OCI-LY1 (cell line): ENCODE data around the gene AMBRA1.

ENCODE experiments used
- H2AFZ ChIP-seq: fragments of 200-600 bp; sonication (generic), shearing (Covaris generic); 2 replicates; pipeline ENCODE4 v1.6.0; 2014; ENCODE audit warnings: antibody characterized with exemption, mild to moderate bottlenecking, low read length
- H3F3A ChIP-seq: fragments of 200-600 bp; sonication (generic), shearing (Covaris generic); 2 replicates; pipeline ENCODE4 v1.6.0; 2014; ENCODE audit warnings: mild to moderate bottlenecking, antibody characterized with exemption, low read length, moderate library complexity; ENCODE audit not compliant: insufficient read depth
- H3K27ac ChIP-seq: fragments of 200-600 bp; sonication (generic); 2 replicates; pipeline ENCODE4 v1.5.1; 2014; ENCODE audit warnings: low read length, mixed run types, mild to moderate bottlenecking, low read depth; ENCODE audit not compliant: poor library complexity, severe bottlenecking
- H3K27me3 ChIP-seq: fragments of 200-600 bp; sonication (generic); 2 replicates; pipeline ENCODE4 v1.6.0; 2014; ENCODE audit warnings: antibody characterized with exemption, mild to moderate bottlenecking, low read length, moderate library complexity; ENCODE audit not compliant: insufficient read depth
- H3K36me3 ChIP-seq: fragments of 200-600 bp; sonication (generic); 2 replicates; pipeline ENCODE4 v1.6.1; 2014; ENCODE audit warnings: mild to moderate bottlenecking, antibody characterized with exemption, low read length, moderate library complexity, mixed read lengths; ENCODE audit not compliant: insufficient read depth
- H3K4me1 ChIP-seq: fragments of 200-600 bp; sonication (generic); 2 replicates; pipeline ENCODE4 v1.5.1; 2014; ENCODE audit warnings: mild to moderate bottlenecking, low read length, moderate library complexity; ENCODE audit not compliant: insufficient read depth, severe bottlenecking
- H3K4me2 ChIP-seq: fragments of 200-600 bp; sonication (generic), shearing (Covaris generic); 2 replicates; pipeline ENCODE4 v1.6.1; 2014; ENCODE audit warnings: low read length
- H3K4me3 ChIP-seq: fragments of 200-600 bp; sonication (generic); 2 replicates; pipeline ENCODE4 v1.5.1; 2014; ENCODE audit warnings: low read length, low read depth, mild to moderate bottlenecking, mixed read lengths; ENCODE audit not compliant: poor library complexity, severe bottlenecking
- H3K79me2 ChIP-seq: fragments of 200-600 bp; shearing (Covaris generic); 2 replicates; pipeline ENCODE4 v1.6.1; 2016; ENCODE audit warnings: mixed run types, low read length, mixed read lengths; ENCODE audit not compliant: insufficient read depth
- H3K9ac ChIP-seq: fragments of 200-600 bp; sonication (generic), shearing (Covaris generic); 2 replicates; pipeline ENCODE4 v1.6.1; 2014; ENCODE audit warnings: mild to moderate bottlenecking, low read length, mixed read lengths
- H3K9me2 ChIP-seq: fragments of 200-600 bp; sonication (generic), shearing (Covaris generic); 2 replicates; pipeline ENCODE4 v1.6.1; 2014; ENCODE audit warnings: low read depth, mild to moderate bottlenecking, low read length, mixed read lengths
- H3K9me3 ChIP-seq: fragments of 200-600 bp; shearing (Covaris generic); 2 replicates; pipeline ENCODE4 v1.6.1; 2014; ENCODE audit warnings: low read length, mixed read lengths
- H4K20me1 ChIP-seq: fragments of 200-600 bp; sonication (generic), shearing (Covaris generic); 2 replicates; pipeline ENCODE4 v1.6.0; 2016; ENCODE audit warnings: mild to moderate bottlenecking, low read length; ENCODE audit not compliant: insufficient read depth
- EZH2 ChIP-seq: fragments of 200-600 bp; sonication (generic), shearing (Covaris generic); IDR thresholded peaks from 2 replicates; pipeline ENCODE4 v1.8.0; 2017; ENCODE audit warnings: borderline replicate concordance, mixed run types, mild to moderate bottlenecking, antibody characterized with exemption, low read length, moderate library complexity, mixed read lengths
- TF ChIP-seq, protein P1 (sequence below): fragments of 200-600 bp; sonication (generic), shearing (Covaris generic); IDR thresholded peaks from 2 replicates; pipeline ENCODE4 v1.5.1; 2017; ENCODE audit warnings: mild to moderate bottlenecking, antibody characterized with exemption, low read length, moderate library complexity, mixed read lengths

Gene AMBRA1

GRCh38 chr11:46421257-46421880 lies 172.5 kb downstream of the AMBRA1 start:
- no peak overlapping the region for H3K4me2 ChIP-seq
- no peak overlapping the region for H3K4me3 ChIP-seq
- H3K27ac ChIP-seq: no peak overlapping the region
- H3K36me3 ChIP-seq: peaks cover 27% of the 10 kb centered on the region; the same call in 1 of the 2 replicates
- no peak for TF ChIP-seq EZH2
- TF ChIP-seq, protein P1, sequence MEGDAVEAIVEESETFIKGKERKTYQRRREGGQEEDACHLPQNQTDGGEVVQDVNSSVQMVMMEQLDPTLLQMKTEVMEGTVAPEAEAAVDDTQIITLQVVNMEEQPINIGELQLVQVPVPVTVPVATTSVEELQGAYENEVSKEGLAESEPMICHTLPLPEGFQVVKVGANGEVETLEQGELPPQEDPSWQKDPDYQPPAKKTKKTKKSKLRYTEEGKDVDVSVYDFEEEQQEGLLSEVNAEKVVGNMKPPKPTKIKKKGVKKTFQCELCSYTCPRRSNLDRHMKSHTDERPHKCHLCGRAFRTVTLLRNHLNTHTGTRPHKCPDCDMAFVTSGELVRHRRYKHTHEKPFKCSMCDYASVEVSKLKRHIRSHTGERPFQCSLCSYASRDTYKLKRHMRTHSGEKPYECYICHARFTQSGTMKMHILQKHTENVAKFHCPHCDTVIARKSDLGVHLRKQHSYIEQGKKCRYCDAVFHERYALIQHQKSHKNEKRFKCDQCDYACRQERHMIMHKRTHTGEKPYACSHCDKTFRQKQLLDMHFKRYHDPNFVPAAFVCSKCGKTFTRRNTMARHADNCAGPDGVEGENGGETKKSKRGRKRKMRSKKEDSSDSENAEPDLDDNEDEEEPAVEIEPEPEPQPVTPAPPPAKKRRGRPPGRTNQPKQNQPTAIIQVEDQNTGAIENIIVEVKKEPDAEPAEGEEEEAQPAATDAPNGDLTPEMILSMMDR: no peak
- H3K9me3 ChIP-seq: no peaks in the 10 kb centered on the region
- no peaks in the 10 kb centered on the region for H4K20me1 ChIP-seq
- no peak overlapping the region for H2AFZ ChIP-seq
- H3K9me2 ChIP-seq: no peaks in the 10 kb centered on the region
- H3K79me2 ChIP-seq: no peaks in the 10 kb centered on the region
- no peaks in the 10 kb centered on the region for H3K4me1 ChIP-seq
- no peaks in the 10 kb centered on the region for H3K27me3 ChIP-seq
- H3K9ac ChIP-seq: no peak overlapping the region
- no peaks in the 10 kb centered on the region for H3F3A ChIP-seq

DNA sequence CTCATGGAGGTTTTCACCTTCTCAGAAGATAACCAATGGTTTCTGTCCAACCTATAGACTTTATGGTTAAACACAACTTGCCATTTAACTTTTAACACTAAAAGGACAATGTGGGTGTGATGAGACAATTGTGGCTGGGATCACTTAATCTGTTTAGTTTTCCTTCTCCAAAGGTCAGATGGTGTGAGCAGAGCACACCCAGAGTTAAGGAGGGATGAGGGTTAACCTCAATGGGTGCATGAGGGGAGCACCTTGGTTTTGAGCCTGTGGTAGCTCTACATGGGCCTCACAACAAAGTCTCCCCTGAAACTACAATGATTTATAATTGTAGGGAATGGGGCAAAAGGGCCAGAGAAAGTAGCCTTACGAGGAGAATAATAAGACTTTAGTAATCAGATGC lies 173.3 kb downstream of the AMBRA1 start:
- Histone ChIP-seq H3K27ac (no peak overlapping the region), H3K4me3 (no peak overlapping the region), H3F3A (no peaks in the 10 kb centered on the region), H3K79me2 (no peaks in the 10 kb centered on the region), H3K9me2 (no peaks in the 10 kb centered on the region), H4K20me1 (no peaks in the 10 kb centered on the region), H3K9ac (no peak overlapping the region), H3K4me1 (no peaks in the 10 kb centered on the region), H3K36me3 (peaks cover 36% of the 10 kb centered on the region; the same call in 1 of the 2 replicates), H2AFZ (no peak overlapping the region), H3K27me3 (no peaks in the 10 kb centered on the region), H3K4me2 (no peak overlapping the region), H3K9me3 (no peaks in the 10 kb centered on the region)
- TF ChIP-seq EZH2: no peak
- TF ChIP-seq, protein P1: no peak

- H4K20me1 ChIP-seq: no peaks in the 10 kb centered on the region
- H3F3A ChIP-seq: no peaks in the 10 kb centered on the region
- no peaks in the 10 kb centered on the region for H3K27me3 ChIP-seq
- no peak overlapping the region for H3K9ac ChIP-seq
- H3K9me3 ChIP-seq: no peaks in the 10 kb centered on the region
- no peak overlapping the region for H3K4me2 ChIP-seq
- H3K79me2 ChIP-seq: no peaks in the 10 kb centered on the region
- peaks cover 38% of the 10 kb centered on the region; the same call in 1 of the 2 replicates for H3K36me3 ChIP-seq
- no peaks in the 10 kb centered on the region for H3K4me1 ChIP-seq
- TF ChIP-seq, protein P1: no peak
- no peak overlapping the region for H2AFZ ChIP-seq
- no peak overlapping the region for H3K4me3 ChIP-seq
- no peak overlapping the region for H3K27ac ChIP-seq
- H3K9me2 ChIP-seq: no peaks in the 10 kb centered on the region
Measured at GRCh38 chr11:46418751-46419150, 175.1 kb downstream of the AMBRA1 start.
